ENCODE data around the gene SFI1.

DNA sequence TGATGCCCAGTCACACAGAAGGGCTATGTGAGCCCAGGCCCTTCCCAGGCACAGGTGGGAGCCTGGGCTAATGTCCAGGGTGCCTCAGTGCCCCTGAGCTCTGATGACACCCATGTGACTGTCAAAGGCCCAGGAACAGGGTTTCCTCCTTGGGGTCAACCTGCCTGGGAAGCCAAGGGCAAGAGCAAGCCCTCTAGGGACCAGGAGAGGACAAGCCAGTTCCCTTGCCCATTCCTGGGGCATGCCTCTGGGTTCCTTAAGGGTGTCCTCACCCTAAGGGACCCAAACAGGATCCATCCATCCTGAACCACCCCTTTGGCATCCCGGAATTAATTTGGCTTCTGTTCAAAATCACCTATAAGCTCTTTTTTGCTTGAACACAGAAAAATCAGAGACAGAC lies 126.6 kb downstream of the SFI1 start:
- no peak for TF ChIP-seq EZH2 (IDR thresholded peaks at IDR 0.05; ENCODE audit: borderline replicate concordance, insufficient read depth, low read depth, low read length, poor library complexity, severe bottlenecking)
- TF ChIP-seq, protein P1, sequence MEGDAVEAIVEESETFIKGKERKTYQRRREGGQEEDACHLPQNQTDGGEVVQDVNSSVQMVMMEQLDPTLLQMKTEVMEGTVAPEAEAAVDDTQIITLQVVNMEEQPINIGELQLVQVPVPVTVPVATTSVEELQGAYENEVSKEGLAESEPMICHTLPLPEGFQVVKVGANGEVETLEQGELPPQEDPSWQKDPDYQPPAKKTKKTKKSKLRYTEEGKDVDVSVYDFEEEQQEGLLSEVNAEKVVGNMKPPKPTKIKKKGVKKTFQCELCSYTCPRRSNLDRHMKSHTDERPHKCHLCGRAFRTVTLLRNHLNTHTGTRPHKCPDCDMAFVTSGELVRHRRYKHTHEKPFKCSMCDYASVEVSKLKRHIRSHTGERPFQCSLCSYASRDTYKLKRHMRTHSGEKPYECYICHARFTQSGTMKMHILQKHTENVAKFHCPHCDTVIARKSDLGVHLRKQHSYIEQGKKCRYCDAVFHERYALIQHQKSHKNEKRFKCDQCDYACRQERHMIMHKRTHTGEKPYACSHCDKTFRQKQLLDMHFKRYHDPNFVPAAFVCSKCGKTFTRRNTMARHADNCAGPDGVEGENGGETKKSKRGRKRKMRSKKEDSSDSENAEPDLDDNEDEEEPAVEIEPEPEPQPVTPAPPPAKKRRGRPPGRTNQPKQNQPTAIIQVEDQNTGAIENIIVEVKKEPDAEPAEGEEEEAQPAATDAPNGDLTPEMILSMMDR (IDR thresholded peaks at IDR 0.05): no peak

All from B cell (primary cell).